NCI-H82 treated with DMSO at 0.1 percent for 48 hours (cell line): ENCODE data around the gene DENND6A.
"Not testable (repeated sequence)": the region's sequence is repeated elsewhere in the genome, so short reads cannot be mapped to it uniquely, and the experiment has no call there.

Experiments
- DNase-seq: peaks from one replicate; lab custom pipeline; 2025; ENCODE audit not compliant: unreplicated experiment; lab: John Stamatoyannopoulos, UW

Gene DENND6A, protein sequence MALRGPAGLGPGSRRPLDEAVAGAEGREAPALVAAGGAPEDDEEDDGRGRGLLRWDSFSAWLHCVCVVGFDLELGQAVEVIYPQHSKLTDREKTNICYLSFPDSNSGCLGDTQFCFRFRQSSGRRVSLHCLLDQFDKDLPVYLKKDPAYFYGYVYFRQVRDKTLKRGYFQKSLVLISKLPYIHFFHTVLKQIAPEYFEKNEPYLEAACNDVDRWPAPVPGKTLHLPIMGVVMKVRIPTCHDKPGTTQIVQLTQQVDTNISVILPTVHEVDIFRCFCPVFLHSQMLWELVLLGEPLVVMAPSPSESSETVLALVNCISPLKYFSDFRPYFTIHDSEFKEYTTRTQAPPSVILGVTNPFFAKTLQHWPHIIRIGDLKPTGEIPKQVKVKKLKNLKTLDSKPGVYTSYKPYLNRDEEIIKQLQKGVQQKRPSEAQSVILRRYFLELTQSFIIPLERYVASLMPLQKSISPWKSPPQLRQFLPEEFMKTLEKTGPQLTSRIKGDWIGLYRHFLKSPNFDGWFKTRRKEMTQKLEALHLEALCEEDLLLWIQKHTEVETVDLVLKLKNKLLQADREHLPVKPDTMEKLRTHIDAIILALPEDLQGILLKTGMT

DNA sequence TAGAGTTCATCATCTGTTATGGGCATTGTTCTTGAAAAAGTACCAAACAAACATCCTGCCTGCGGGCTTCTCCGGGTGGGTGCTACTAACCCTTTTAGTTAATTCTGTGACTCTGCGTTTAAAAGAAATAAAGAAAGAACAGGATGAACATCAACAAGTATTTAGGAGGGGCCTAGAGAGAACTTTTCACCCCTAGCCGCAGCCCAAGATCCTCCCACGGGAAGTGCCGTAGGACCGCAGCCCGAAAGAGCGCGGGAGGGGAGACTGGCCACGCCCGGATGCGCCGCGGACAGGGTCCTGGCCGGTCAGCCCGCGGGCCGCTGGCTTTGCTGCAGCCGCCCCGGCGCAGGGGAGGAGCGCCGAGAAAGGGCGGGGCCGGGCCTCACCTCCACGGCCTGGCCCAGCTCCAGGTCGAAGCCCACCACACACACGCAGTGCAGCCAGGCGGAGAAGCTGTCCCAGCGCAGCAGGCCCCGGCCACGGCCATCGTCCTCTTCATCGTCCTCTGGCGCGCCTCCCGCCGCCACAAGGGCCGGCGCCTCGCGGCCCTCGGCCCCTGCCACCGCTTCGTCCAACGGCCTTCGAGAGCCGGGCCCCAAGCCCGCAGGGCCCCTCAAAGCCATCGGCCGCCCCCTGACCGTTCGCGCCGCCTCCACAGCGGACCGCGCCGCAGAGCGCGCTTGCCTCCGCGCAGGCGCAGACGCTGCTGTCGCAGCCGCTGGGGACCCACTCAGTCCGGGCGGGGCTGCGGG is at the start of gene DENND6A:
TSS of gene DENND6A (minus strand) at position 682 of the 752 bp plus-strand sequence. CDS start at position 623, 59 bp downstream.
- peak; percentile 47 for DNase-seq

GRCh38 chr3:57740027-57740426 is 47.1 kb upstream of the DENND6A start:
- DNase-seq = no peak

- no peak for DNase-seq
These were observed 45.5 kb upstream of the DENND6A start for GRCh38 chr3:57738391-57738790.

DNA sequence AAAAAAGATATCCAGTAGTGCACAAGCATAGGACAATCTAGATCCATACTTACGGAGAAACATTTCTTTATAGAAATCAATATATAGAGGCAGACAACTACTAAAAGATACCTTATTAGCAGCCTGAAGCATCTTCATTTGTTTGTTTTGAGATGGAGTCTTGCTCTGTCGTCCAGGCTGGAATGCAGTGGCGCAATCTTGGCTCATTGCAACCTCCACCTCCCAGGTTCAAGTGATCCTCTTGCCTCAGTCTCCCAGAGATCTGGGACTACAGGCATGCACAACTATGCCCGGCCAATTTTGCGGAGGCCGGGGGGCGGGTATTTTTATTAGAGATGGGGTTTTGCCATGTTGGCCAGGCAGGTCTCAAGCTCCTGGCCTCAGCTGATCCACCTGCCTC is 45.0 kb upstream of the DENND6A start:
- no peak for DNase-seq

GRCh38 chr3:57735405-57735804 is 42.5 kb upstream of the DENND6A start:
- DNase-seq = no peak

DNA sequence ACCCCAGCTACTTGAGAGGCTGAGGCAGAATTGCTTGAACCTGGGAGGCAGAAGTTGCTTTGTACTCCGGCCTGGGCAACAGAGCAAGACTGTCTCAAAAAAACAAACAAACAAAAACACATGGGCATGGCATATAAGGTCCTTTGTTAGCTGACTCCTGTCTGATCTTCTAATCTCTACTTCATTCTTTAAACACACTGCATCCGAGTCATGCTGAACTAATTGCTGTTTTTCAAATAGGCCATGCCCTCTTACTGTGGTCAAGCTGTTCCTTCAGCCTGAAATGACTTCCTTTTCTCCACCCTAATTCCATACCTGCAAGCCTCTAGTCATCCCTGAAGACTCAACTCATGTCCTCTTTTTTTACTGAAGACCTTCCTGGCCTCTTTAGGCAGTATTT is 40.9 kb upstream of the DENND6A start:
- DNase-seq = no peak

DNA sequence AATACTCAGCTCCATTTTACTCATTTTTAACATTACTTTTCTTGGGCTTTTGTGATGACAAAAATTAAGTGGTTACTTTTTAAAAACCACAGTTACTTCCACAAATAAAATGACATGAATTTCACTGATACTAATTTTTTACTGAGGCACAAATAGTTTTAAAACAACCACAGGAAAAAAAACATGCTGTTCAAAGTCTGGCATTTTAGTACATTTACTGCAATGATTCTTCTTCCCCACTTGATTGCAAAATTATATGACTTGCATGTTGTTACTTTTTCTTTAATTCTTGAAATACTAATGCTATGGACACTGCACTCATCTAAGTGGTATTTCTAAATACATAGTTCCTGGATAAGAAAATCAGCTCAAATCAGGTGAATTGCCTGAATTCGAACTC is 38.4 kb upstream of the DENND6A start:
- DNase-seq = no peak

GRCh38 chr3:57730682-57731081 is 37.8 kb upstream of the DENND6A start:
- no peak for DNase-seq

GRCh38 chr3:57729334-57730045 is 36.6 kb upstream of the DENND6A start:
- DNase-seq = no peak

DNA sequence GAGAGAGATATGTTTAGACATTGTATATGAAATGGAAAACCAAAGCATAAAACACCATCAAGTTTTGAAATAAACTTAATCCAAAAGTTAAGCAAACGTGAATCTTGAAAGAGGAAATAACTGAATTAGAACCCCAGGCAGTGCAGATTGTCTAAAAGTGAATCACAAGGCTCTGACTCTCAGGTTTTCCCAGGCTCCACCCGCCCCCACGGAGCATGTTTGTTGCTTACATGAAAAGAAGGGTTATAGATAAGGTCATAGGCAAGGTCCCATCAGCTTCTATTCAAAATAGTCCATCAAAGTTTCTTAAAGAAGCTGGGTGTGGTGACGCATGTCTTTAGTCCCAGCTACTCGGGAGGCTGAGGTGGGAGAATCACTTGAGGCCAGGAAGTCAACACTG is 34.2 kb upstream of the DENND6A start:
- DNase-seq = no peak

- DNase-seq = no peak
These were observed 33.5 kb upstream of the DENND6A start for GRCh38 chr3:57726397-57726796.

- DNase-seq = no peak
These were observed 25.2 kb upstream of the DENND6A start for GRCh38 chr3:57718118-57718517.

DNA sequence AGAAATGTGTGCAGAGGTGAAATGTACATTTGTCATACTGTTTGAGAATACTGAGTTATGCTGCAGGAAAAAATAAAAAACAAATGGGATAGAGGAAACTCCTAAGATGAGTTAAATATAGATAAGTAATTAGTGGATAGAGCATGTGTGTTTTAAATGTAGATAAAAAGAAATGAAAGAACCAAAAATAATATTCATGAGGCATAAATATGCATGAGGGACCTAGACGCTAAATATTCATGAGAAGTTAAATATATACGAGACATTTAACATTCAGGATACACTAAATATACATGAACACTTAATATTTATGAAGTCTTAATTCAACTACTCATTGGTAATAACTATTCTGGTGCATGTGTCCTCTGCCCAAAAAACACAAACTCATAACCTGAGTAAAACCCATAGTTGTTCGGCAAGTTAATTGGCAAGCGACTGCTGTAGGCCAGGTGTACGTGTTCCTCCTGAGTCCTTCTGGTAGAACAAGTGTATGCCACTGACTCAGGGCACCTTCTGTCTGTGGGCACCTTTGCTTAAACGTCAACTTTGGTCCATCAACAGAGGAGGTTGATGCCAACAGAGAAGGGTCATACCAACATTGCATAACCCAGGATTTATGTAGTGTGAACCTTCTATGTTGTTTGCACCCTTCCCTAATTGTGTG is 24.5 kb upstream of the DENND6A start:
- no peak for DNase-seq

DNA sequence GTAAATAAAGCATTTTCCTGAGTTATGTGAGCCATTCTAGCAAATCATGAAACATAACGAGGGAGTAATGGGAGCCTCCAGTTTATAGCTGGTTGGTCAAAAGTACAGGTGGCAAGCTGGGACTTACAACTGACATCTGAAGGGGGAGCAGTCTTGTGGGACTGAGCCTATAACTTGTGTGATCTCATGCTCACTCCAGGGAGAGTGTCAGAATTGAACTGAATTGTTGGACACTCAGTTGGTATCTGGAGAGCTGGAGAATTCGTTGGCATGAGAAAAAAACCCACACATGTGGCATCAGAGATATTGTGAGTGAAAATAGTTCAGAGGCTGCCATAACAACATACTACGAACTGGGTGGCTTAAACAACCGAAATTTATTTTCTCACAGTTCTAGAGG is 22.8 kb upstream of the DENND6A start:
- DNase-seq = no peak

- no peak for DNase-seq
These were observed 16.7 kb upstream of the DENND6A start for GRCh38 chr3:57709559-57709958.

- no peak for DNase-seq
These were observed 16.2 kb upstream of the DENND6A start for GRCh38 chr3:57709031-57709430.

GRCh38 chr3:57706462-57706861 is 13.6 kb upstream of the DENND6A start:
- no peak for DNase-seq

- DNase-seq = not testable (repeated sequence)
These were observed 12.5 kb upstream of the DENND6A start for GRCh38 chr3:57705351-57705750.

DNA sequence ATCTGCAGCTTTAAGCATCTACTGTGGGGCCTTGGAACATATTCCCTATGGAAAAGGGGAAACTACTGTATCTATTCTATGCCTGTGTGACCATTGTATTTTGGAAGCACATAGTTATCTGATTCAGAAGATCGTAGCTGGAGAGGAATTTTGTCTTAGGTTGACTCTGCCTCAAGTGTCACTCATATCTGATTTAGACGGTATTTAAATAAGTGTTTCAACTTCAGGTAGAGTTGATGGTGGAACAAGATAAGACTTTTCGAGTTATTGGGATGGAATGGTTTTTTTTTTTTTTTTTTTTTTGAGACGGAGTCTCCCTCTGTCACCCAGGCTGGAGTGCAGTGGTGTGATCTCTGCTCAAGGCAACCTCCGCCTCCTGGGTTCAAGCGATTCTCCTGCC is 8.9 kb upstream of the DENND6A start:
- no peak for DNase-seq

DNA sequence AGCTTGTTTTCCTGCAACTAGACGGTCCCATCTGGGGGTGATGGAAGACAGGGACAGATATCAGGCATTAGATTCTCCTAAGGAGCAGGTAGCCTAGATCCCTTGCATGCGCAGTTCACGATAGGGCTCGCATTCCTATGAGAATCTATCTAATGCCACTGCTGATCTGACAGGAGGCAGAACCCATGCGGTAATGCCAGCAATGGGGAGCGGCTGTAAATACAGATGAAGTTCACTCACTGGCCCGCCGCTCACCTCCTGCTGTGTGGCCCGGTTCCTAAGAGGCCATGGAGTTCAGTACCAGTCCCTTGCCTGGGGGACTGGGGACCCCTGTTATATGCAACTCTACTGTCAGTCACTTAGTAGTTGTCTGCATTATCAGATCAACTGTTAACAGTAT is 7.9 kb upstream of the DENND6A start:
- no peak for DNase-seq

GRCh38 chr3:57699591-57699990 is 6.7 kb upstream of the DENND6A start:
- no peak for DNase-seq
